ENCODE results near the gene RWDD3. TPM values are rescaled to one million over a fixed set of nuclear protein-coding genes. Genes with fewer than 3 reads are reported as not detected.

Gene RWDD3
- total RNA-seq, 1 experiment from 2014 or later, result 15.3 TPM

- no peaks in the 10 kb centered on the region for H4K20me1 ChIP-seq (ENCODE audit: control insufficient read depth, insufficient read depth, insufficient read length)
- no peak overlapping the region for H3K56ac ChIP-seq (ENCODE audit: insufficient read length, low read depth, low read length)
- H3K9me3 ChIP-seq (ENCODE audit: control insufficient read depth, low read depth, low read length), result peaks cover 7% of the 10 kb centered on the region
- H3K4me3 Mint-ChIP-seq, result no peak overlapping the region
- no peaks in the 10 kb centered on the region for H3K79me1 ChIP-seq (ENCODE audit: insufficient read depth, low read depth, low read length, poor library complexity, severe bottlenecking)
- H2BK20ac ChIP-seq (ENCODE audit: low read depth, low read length, poor library complexity, severe bottlenecking), result no peak overlapping the region
- H2BK12ac ChIP-seq (ENCODE audit: insufficient read length, low read depth, low read length), result no peak overlapping the region
- H2AFZ ChIP-seq (ENCODE audit: low read length), result no peak overlapping the region
- peaks cover 0 to 7% of the 10 kb centered on the region in 2 experiments; a peak in 2 of 4 replicates for H3K4me1 Mint-ChIP-seq
- H4K91ac ChIP-seq (ENCODE audit: insufficient read length, low read depth, low read length), result no peak overlapping the region
- H2BK15ac ChIP-seq (ENCODE audit: low read depth, low read length), result no peak overlapping the region
- H3K23me2 ChIP-seq (ENCODE audit: insufficient read length, low read depth, low read length, poor library complexity, severe bottlenecking), result no peaks in the 10 kb centered on the region
- H4K8ac ChIP-seq (replicated peaks; ENCODE audit: insufficient read length, low read depth, low read length), result no peak overlapping the region
- no peak overlapping the region for H3K27ac Mint-ChIP-seq
- H3K79me2 ChIP-seq (ENCODE audit: insufficient read depth, low read length), result no peaks in the 10 kb centered on the region
- no peak overlapping the region for H2BK120ac ChIP-seq (ENCODE audit: low read depth, low read length, poor library complexity, severe bottlenecking)
- no peak overlapping the region for H2BK5ac ChIP-seq (ENCODE audit: insufficient read length, low read length)
- peaks cover 0 to 7% (median 0%) of the 10 kb centered on the region in 3 experiments; a peak in 4 of 7 replicates for H3K36me3 Mint-ChIP-seq (ENCODE audit: insufficient read depth in 1 of 3, low read depth in 3 of 3)
- no peak overlapping the region for H3K27ac ChIP-seq (ENCODE audit: insufficient read length, low read depth, low read length)
- H2AK5ac ChIP-seq (ENCODE audit: insufficient read length, low read length), result no peak overlapping the region
- no peaks in the 10 kb centered on the region for H3K27me3 Mint-ChIP-seq (ENCODE audit: low read depth)
- no peak overlapping the region for H4K5ac ChIP-seq (ENCODE audit: insufficient read length, low read depth, low read length)
- no peak for TF ChIP-seq CTCF (conservative IDR thresholded peaks at IDR 0.05)
- H3K9me3 Mint-ChIP-seq, result peaks cover 5 to 6% of the 10 kb centered on the region in 2 experiments; a peak in 4 of 5 replicates
- H3K4me2 ChIP-seq (ENCODE audit: insufficient read depth, insufficient read length, low read length), result no peak overlapping the region
- WGBS (ENCODE audit: extremely low coverage, insufficient read length, low lambda C conversion rate), result no CpG with 5 or more reads among the region's 4 CpGs
- H3K4me1 ChIP-seq (ENCODE audit: insufficient read depth, low read length), result no peaks in the 10 kb centered on the region
- H3K9ac ChIP-seq (ENCODE audit: extremely low read depth, insufficient read length, low read length), result no peak overlapping the region
- H3K27me3 ChIP-seq (ENCODE audit: insufficient read depth, low read length), result no peaks in the 10 kb centered on the region
- no peak overlapping the region for H3K14ac ChIP-seq (ENCODE audit: insufficient read depth, low read length)
- no peak overlapping the region for H3K4ac ChIP-seq (ENCODE audit: low read depth, low read length)
- DNase-seq, result no peak
- H3T11ph ChIP-seq (ENCODE audit: low read length), result no peak overlapping the region
- no peak overlapping the region for H3K23ac ChIP-seq (ENCODE audit: insufficient read length, low read depth, low read length)
- H3K18ac ChIP-seq (ENCODE audit: insufficient read length, low read depth, low read length), result no peak overlapping the region
Measured at GRCh38 chr1:95219407-95219806, 14.6 kb upstream of the RWDD3 start.

Measured in H9 (cell line).